ENCODE data around the gene HMX1. TPM values are rescaled to one million over a fixed set of nuclear protein-coding genes. Genes with fewer than 3 reads are reported as not detected.

Gene HMX1
- total RNA-seq, 1 experiment from 2014 or later = 0.20 TPM

GRCh38 chr4:8843597-8843996 lies 28.0 kb downstream of the HMX1 start:
- POLR2A ChIA-PET = no interaction called here
- TF ChIP-seq CTCF (IDR thresholded peaks at IDR 0.05; ENCODE audit: insufficient read depth in 1 of 2, low read depth in 1 of 2, low read length in 1 of 2, severe bottlenecking in 1 of 2, unreplicated experiment in 1 of 2) = no peak

GRCh38 chr4:8842614-8843013 lies 29.0 kb downstream of the HMX1 start:
- Mint-ChIP-seq H3K27me3 (ENCODE audit: insufficient read depth, unreplicated experiment) (peaks cover 3% of the 10 kb centered on the region), H3K9me3 (ENCODE audit: unreplicated experiment) (no peaks in the 10 kb centered on the region), H3K4me1 (ENCODE audit: low read depth, unreplicated experiment) (no peaks in the 10 kb centered on the region), H3K36me3 (ENCODE audit: insufficient read depth, unreplicated experiment) (no peaks in the 10 kb centered on the region), H3K27ac (ENCODE audit: unreplicated experiment) (no peak overlapping the region), H3K4me3 (ENCODE audit: unreplicated experiment) (no peak overlapping the region)
- DNase-seq = no peak
- TF ChIP-seq CTCF (IDR thresholded peaks at IDR 0.05; ENCODE audit: insufficient read depth in 1 of 2, low read depth in 1 of 2, low read length in 1 of 2, severe bottlenecking in 1 of 2, unreplicated experiment in 1 of 2) = no peak
- BruUV-seq (replicated peaks) = no TSS peak
- Histone ChIP-seq H3K4me1 (no peaks in the 10 kb centered on the region), H3K9me3 (no peaks in the 10 kb centered on the region), H3K36me3 (ENCODE audit: control insufficient read depth, insufficient read depth, low read length) (no peaks in the 10 kb centered on the region), H3K27me3 (replicated peaks; ENCODE audit: control insufficient read depth, insufficient read depth, low read length) (no peaks in the 10 kb centered on the region), H3K4me3 (ENCODE audit: low read depth, low read length) (no peak overlapping the region)
- POLR2A ChIA-PET = no interaction called here
- CTCF ChIA-PET = no interaction called here
- intact Hi-C loops (cut with micrococcal nuclease; ENCODE audit: unreplicated experiment) = no loop called here

More at GRCh38 chr4:8843597-8843996, 28.0 kb downstream of the HMX1 start:
- Histone ChIP-seq H3K36me3 (ENCODE audit: control insufficient read depth, insufficient read depth, low read length) (no peaks in the 10 kb centered on the region), H3K4me3 (ENCODE audit: low read depth, low read length) (no peak overlapping the region), H3K9me3 (no peaks in the 10 kb centered on the region), H3K4me1 (no peaks in the 10 kb centered on the region), H3K27me3 (replicated peaks; ENCODE audit: control insufficient read depth, insufficient read depth, low read length) (no peaks in the 10 kb centered on the region)
- H3K4me1 Mint-ChIP-seq (ENCODE audit: low read depth, unreplicated experiment) = no peaks in the 10 kb centered on the region
- H3K27ac Mint-ChIP-seq (ENCODE audit: unreplicated experiment) = no peak overlapping the region
- DNase-seq = no peak
- intact Hi-C loops (cut with micrococcal nuclease; ENCODE audit: unreplicated experiment) = no loop called here
- no peaks in the 10 kb centered on the region for H3K9me3 Mint-ChIP-seq (ENCODE audit: unreplicated experiment)
- no peaks in the 10 kb centered on the region for H3K36me3 Mint-ChIP-seq (ENCODE audit: insufficient read depth, unreplicated experiment)
- H3K27me3 Mint-ChIP-seq (ENCODE audit: insufficient read depth, unreplicated experiment) = peaks cover 3% of the 10 kb centered on the region
- no peak overlapping the region for H3K4me3 Mint-ChIP-seq (ENCODE audit: unreplicated experiment)
- CTCF ChIA-PET = no interaction called here
- BruUV-seq (replicated peaks) = no TSS peak

GRCh38 chr4:8841678-8842268 lies 29.9 kb downstream of the HMX1 start:
- no TSS peak for BruUV-seq (replicated peaks)
- no peaks in the 10 kb centered on the region for H3K36me3 Mint-ChIP-seq (ENCODE audit: insufficient read depth, unreplicated experiment)
- no peaks in the 10 kb centered on the region for H3K27me3 ChIP-seq (replicated peaks; ENCODE audit: control insufficient read depth, insufficient read depth, low read length)
- peak in 1 of 2 experiments; percentile 4 for DNase-seq
- intact Hi-C loops (cut with micrococcal nuclease; ENCODE audit: unreplicated experiment) = no loop called here
- ChIA-PET CTCF (no interaction called here), POLR2A (no interaction called here)
- no peak overlapping the region for H3K4me3 Mint-ChIP-seq (ENCODE audit: unreplicated experiment)
- H3K9me3 ChIP-seq = no peaks in the 10 kb centered on the region
- H3K4me3 ChIP-seq (ENCODE audit: low read depth, low read length) = no peak overlapping the region
- H3K4me1 ChIP-seq = no peaks in the 10 kb centered on the region
- no peaks in the 10 kb centered on the region for H3K36me3 ChIP-seq (ENCODE audit: control insufficient read depth, insufficient read depth, low read length)
- H3K27ac Mint-ChIP-seq (ENCODE audit: unreplicated experiment) = no peak overlapping the region
- no peak for TF ChIP-seq CTCF (IDR thresholded peaks at IDR 0.05; ENCODE audit: insufficient read depth in 1 of 2, low read depth in 1 of 2, low read length in 1 of 2, severe bottlenecking in 1 of 2, unreplicated experiment in 1 of 2)
- H3K9me3 Mint-ChIP-seq (ENCODE audit: unreplicated experiment) = no peaks in the 10 kb centered on the region
- H3K4me1 Mint-ChIP-seq (ENCODE audit: low read depth, unreplicated experiment) = no peaks in the 10 kb centered on the region
- peaks cover 3% of the 10 kb centered on the region for H3K27me3 Mint-ChIP-seq (ENCODE audit: insufficient read depth, unreplicated experiment)

Measured in Caco-2 (cell line).